GM20431 (cell line): Measurements from ENCODE around the gene PLCB2.

ENCODE experiments used
- in situ Hi-C: fragments of 300-500 bp; cut with MseI, MboI; formaldehyde crosslinking; loops from one replicate; pipeline ENCODE4 v1.15.0; 2020; ENCODE audit warnings: low sequenced_read_pairs; ENCODE audit not compliant: unreplicated experiment

PLCB2 gene

GRCh38 chr15:40342416-40343320 is 34.9 kb upstream of the PLCB2 start:
- in situ Hi-C loops, result loop anchor here (10.0 kb wide), 1 partner anchor 82 kb away; no protein-coding TSS in a partner anchor

DNA sequence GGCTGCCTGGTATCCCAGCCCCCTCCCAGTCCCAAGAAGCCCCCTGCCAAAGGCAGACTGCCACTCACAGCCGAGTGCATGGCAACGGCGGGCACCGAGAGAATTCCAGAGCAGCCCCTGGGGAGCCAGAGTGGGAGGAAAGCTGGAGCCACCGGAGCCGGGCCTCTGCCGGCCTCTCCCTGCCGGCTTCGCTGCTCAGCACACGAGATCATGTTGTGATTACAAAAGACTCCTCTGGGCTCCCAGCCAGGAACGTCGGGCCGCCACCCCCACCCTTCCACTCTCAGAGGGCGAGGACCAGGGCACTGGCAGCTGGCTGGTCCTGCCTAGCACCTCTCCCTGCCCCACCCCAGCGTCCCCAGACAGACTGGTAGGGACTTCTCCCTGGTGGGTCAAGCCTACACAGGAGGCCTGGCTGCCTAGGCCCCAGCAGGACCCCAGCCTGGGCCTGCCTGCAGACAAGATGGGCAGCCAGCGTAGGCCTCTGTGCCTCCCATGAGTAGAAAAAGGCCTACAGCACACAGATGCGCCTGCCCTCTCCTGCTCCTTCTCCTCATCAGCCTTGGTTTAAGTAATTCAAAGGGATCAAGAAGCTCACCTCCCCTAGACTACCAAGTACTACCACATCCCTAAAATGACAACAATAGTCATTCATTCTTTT is 33.1 kb upstream of the PLCB2 start, which contains the start of gene CCDC9B:
Gene CCDC9B (minus strand): TSS at position 200 of the 661 bp plus-strand sequence. CDS start 120 bp downstream, at position 80.
- in situ Hi-C loops, result loop anchor here (10.0 kb wide), 1 partner anchor 84 kb away; no protein-coding TSS in a partner anchor

- in situ Hi-C loops, result loop anchor here (10.0 kb wide), 1 partner anchor 85 kb away; no protein-coding TSS in a partner anchor
These were observed 32.5 kb upstream of the PLCB2 start for GRCh38 chr15:40340038-40340739.

DNA sequence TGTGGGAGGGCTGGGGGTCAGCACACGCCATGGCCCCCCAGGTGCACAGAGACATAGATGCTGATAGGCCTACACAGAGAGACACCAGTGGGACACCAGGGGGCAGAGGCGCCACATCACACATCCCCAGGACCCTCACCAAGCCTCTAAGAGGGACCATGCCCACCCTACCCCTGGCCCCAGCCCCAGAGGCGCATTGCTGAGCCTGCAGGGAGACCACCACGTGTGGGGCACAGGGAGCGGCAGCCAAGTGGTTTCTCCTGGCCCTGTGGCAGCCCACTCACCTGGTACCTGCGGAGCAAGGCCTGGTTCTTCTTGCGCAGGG is 31.8 kb upstream of the PLCB2 start:
- in situ Hi-C loops, result no loop called here

DNA sequence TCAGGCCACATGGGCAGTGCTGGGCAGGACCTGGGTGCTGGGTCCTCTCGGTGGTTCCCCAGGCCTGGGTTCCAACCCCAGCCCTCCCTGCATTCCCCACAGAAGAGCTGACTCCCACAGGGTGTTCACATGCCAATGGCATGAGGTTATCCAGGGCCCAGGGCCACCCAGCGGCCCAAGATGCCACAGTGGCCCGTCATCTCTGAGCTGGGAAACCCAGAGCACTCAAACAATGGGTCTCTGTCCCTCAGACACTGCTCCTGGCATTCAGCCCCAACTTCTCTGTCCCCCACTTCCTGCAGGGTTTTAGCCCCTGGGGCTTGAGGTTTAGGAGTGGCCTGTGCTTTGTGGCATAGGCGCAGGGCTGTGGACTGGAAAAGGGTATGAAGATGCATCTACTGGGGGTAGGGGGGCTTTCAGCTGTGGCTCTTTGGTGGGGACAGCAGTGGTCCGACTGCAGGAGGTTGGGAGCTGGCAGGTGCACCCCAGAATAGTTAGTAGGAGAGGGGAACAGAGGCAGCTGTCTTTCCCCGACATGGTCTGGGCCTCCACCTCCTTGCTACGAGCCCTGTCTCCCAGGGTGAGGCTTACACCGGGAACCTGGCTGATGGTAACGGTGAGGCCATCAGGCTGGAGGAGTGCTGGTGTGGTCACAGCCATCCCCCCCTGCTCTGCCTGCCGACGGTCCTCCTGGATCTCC is 31.3 kb upstream of the PLCB2 start:
- in situ Hi-C loops, result no loop called here

- in situ Hi-C loops, result no loop called here
These were observed 30.4 kb upstream of the PLCB2 start for GRCh38 chr15:40338041-40338657.

- in situ Hi-C loops, result no loop called here
These were observed 29.9 kb upstream of the PLCB2 start for GRCh38 chr15:40337597-40337996.

DNA sequence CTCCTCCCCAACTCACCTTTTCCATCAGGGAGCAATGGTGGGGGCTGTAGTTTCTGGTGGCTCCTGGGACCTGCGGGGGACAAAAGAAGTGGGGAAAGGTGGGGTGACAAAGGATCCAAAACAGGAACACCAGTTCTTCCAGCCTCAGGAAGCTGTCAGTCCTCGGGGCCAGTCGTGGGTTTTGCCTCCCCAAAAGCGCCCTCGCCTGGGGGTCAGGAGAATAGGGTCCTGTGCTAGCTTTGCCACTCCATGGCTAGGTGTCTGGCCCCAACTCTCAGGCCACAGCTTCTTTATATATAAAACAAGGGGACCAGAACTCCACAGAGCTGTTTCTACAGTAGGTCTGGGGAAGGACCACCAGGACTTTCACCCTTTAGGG is 29.0 kb upstream of the PLCB2 start:
- in situ Hi-C loops, result no loop called here

DNA sequence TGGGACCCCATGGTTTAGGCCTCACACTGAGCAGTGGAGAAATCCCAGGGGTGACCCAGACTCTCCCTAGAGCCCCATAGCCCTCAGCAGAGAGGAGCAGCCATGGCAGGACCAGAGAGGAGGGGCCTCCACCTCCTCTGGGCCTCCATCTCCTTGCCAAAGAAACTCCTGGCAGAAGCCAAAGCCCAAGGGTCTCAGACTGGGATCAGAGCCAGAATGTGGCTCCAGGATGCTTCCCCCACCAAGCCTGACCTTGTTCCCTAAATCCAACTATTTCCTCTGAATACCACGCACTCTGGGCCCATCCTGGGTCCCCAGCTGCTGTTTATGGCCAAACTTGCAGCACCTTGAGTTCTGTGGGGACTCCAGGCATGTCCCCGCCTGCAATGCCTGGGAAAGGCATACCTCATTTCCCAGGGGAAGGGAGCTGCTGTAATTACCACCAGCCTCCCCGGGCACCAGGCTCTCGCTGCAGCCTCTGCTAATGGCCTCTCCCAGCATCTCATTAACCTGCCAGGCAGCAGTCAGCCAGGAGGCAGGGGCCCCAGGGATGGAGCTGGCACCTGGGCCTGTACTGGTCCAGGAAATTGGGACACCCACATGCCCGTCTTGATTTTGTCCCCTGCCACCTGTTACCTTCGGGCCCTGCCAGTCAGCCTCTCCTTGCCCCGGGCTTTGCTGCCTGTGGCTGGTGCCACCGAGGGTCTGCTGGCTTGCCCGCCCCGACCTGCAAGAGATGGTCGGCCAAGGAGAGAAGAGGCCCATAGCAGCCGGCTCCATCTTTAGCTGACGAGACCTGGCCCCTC is 28.4 kb upstream of the PLCB2 start:
- in situ Hi-C loops, result no loop called here

DNA sequence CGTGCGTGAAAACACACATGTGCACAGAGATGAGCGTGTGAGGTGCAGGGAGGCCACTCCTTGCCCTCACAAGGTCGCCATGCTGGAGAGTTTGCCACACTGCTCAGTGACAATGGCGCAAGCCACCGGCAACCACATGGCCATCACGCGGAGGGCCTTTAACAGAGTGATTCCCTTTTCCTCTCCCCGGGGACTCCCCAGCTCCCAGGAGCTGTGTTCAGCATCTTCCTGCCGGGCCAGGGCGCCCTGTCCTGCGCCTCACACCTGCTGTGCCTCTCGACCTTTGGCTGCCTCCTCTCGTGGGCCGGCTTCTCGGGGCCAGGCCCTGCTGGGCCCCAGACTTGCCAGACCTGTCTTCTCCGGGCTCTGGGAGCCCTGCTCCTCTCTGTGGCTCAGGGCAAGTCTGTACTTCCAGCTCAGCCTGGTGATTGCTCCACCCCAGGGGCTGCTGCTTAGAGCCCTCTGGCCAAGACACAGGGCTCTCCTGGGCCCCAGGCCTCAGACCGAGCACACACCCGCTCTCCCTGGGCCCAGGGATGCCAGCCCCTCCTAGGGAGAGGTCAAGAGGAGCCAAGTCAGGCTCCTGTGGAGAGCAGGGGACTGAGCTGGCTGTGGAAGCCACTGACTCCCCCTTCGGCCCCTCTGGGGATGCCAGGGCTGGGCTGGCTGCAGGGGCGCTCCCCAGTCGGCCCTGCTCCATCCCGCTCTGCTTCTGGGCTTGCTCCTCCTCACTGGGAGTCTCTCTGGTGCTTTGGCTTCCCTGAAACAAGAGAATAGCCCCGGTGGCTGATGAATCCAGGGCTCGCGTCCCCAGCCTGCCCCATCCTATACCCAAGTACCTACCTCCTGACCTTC is 27.4 kb upstream of the PLCB2 start:
- in situ Hi-C loops, result no loop called here

DNA sequence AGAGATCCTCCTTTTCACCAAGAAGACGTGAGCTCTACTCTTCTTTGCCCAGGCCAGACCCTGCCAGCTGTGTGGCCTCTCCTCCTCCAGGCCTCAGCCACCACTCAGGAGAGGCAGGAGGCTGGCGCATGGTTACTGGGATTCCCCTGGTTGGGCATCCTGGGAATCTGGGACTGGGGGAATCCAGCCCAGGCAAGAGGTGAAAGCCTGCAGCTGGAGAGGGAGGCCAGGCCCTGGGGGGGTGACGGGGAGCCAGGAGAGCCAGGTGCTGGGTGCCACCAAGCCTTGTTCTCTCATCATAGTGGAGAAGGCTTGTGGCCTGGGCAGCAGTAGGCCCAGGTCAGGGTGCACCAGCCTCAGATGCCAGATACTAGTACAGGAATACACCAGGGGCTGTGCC is 26.8 kb upstream of the PLCB2 start:
- in situ Hi-C loops, result no loop called here

DNA sequence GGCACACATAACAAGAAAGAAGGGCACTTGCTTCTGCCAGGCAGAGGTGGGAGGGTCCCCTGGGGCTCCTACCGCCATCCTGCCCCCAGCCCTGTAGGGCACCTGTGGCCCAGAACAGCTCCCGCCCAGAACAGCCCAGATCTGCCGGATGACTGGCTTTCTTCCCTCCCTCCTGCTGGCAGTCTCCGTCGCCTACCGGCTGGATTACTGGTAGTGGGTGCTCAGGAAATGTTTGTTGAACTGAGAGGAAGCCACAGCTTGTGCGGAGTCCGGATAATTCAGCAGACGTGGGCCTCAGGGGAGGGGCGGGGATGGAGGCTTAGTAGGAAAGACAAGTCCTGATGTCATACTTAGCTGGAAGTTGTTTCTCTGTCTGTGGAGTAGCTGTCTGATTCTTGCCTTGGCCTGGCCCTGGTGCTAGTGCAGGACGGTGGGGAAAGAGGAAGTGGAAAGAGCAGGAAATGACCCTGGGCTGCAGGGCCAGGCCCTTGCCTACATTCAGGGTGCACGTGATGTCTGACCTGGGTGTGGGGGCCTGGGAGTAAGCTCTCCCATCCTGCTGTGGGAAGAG is 26.3 kb upstream of the PLCB2 start:
- in situ Hi-C loops, result no loop called here

DNA sequence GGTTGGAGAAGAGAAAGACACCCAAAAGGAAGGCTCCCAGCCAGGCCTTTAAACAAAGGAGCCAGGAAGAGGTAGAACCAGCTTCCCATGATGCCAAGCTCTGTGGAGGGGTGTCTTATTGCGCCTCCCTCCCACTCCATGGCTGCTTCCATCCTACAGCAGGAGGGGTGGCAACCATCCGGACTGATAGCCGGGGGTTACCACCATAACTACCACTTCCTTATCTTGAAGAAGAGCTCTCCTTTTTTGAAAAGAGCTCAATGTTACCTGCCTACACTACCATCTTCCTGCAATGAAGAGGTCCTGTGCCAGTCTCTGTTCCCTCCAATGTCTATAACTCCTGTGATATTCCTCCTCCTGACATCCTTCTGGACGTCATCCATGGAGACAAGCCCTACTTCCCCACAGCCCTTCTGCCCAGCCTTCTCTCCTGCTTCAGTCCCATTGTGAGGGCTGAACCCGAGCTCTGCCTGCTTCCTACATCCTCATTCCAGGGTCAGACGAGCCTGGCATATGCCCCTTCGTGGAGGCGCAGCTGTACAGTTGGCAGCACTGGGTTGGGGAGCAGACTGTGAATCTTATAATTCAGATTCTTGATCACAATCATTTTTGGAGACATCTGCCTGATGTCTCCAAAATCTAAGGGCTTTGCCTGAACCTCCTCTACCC is 24.5 kb upstream of the PLCB2 start:
- in situ Hi-C loops, result no loop called here

GRCh38 chr15:40331637-40332036 is 23.9 kb upstream of the PLCB2 start:
- in situ Hi-C loops, result no loop called here

DNA sequence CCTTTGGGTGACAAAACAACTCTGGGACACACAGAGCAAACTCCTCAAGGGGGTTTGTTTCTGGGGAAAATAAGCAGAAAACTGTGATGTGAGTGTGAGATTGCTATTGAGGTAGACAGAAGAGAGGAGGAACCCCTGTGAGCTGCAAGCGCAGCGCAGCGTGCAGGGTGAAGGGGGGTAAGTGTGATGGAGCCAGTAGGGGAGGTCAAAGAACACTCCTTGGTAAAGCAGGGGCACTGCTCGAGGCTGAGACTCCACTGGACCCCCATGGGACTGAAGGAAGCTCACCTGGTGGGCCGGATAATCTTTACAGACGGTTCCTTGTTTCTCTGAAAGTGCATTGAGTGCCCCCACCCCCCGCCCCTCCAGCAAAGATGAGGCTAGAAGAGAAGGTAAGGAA is 23.3 kb upstream of the PLCB2 start:
- in situ Hi-C loops, result no loop called here

DNA sequence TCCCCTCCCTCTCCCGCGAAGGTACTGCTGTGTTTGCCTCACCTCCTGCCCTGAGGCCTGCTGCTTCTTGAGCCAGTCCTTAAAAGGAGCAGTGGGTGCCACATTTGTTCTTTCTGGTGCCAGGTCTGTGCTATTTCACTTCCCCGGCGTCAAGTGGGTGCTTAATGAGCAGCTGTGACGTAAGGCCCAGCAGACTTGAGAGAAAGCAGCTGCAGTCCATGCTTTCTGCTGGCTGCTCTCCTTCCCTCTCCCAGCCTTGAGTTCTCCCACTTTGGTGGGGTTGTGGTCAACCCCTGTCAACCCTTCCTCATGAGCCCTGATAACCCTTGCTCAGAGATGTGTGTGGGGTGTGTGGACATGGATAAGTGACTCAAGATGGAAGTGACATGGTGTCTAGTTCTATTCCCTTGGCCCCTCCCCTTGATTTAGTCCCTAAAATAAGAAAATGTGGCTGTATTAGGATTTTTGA is 22.7 kb upstream of the PLCB2 start:
- in situ Hi-C loops, result no loop called here

- in situ Hi-C loops, result no loop called here
These were observed 22.1 kb upstream of the PLCB2 start for GRCh38 chr15:40329804-40330203.
